ENCODE data around the gene TLDC2. TPM values are rescaled to one million over a fixed set of nuclear protein-coding genes. Genes with fewer than 3 reads are reported as not detected.
A peak's percentile ranks its signal among the peaks of the same experiment; 100 is the strongest.
"Not testable (repeated sequence)": the region's sequence is repeated elsewhere in the genome, so short reads cannot be mapped to it uniquely, and the experiment has no call there.

TLDC2 gene
- total RNA-seq, 1 donor from 2014 or later: not detected

- TF ChIP-seq, protein P1, sequence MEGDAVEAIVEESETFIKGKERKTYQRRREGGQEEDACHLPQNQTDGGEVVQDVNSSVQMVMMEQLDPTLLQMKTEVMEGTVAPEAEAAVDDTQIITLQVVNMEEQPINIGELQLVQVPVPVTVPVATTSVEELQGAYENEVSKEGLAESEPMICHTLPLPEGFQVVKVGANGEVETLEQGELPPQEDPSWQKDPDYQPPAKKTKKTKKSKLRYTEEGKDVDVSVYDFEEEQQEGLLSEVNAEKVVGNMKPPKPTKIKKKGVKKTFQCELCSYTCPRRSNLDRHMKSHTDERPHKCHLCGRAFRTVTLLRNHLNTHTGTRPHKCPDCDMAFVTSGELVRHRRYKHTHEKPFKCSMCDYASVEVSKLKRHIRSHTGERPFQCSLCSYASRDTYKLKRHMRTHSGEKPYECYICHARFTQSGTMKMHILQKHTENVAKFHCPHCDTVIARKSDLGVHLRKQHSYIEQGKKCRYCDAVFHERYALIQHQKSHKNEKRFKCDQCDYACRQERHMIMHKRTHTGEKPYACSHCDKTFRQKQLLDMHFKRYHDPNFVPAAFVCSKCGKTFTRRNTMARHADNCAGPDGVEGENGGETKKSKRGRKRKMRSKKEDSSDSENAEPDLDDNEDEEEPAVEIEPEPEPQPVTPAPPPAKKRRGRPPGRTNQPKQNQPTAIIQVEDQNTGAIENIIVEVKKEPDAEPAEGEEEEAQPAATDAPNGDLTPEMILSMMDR (IDR thresholded peaks at IDR 0.05; ENCODE audit: insufficient read depth, low read depth, low read length): no peak
- no peak for TF ChIP-seq EZH2 (IDR thresholded peaks at IDR 0.05; ENCODE audit: insufficient read depth, low read length)
- H3K4me1 Mint-ChIP-seq (ENCODE audit: low read depth, unreplicated experiment): peaks cover 14% of the 10 kb centered on the region
- no peaks in the 10 kb centered on the region for H3K36me3 ChIP-seq (ENCODE audit: insufficient read depth, low read length)
- H3K4me3 Mint-ChIP-seq (ENCODE audit: unreplicated experiment): no peak overlapping the region
- no peaks in the 10 kb centered on the region for H3K9me3 ChIP-seq (ENCODE audit: insufficient read depth, low read depth, low read length)
- H3K4me2 ChIP-seq (ENCODE audit: low read length): no peak overlapping the region
- DNase-seq (ENCODE audit: low read depth) (no peak), FAIRE-seq (no peak)
- no peak overlapping the region for H3K9ac ChIP-seq (ENCODE audit: low read length)
- no peaks in the 10 kb centered on the region for H3K9me3 Mint-ChIP-seq (ENCODE audit: unreplicated experiment)
- H3K27ac ChIP-seq (ENCODE audit: low read depth, low read length): no peak overlapping the region
- H2AFZ ChIP-seq (ENCODE audit: low read depth, low read length): no peak overlapping the region
- no peaks in the 10 kb centered on the region for H3K27me3 Mint-ChIP-seq (ENCODE audit: low read depth, unreplicated experiment)
- H3K4me3 ChIP-seq (ENCODE audit: insufficient read depth, low read depth, low read length): no peak overlapping the region
- peaks cover 25% of the 10 kb centered on the region for H3K4me1 ChIP-seq (ENCODE audit: insufficient read depth, low read length)
- H4K20me1 ChIP-seq (ENCODE audit: insufficient read depth, low read length): peaks cover 6% of the 10 kb centered on the region
- H3K27me3 ChIP-seq (ENCODE audit: insufficient read depth, low read length): no peaks in the 10 kb centered on the region
- H3K36me3 Mint-ChIP-seq (ENCODE audit: low read depth, unreplicated experiment): no peaks in the 10 kb centered on the region
- H3K79me2 ChIP-seq (ENCODE audit: insufficient read depth, low read length): peaks cover 45% of the 10 kb centered on the region
- no peak overlapping the region for H3K27ac Mint-ChIP-seq (ENCODE audit: unreplicated experiment)
Measured at GRCh38 chr20:36839150-36839549, 36.8 kb upstream of the TLDC2 start.

GRCh38 chr20:36841030-36841429 is 34.9 kb upstream of the TLDC2 start:
- not testable (repeated sequence) for H3K27me3 ChIP-seq (ENCODE audit: insufficient read depth, low read length); H3K4me2 ChIP-seq (ENCODE audit: low read length); H4K20me1 ChIP-seq (ENCODE audit: insufficient read depth, low read length); H3K9ac ChIP-seq (ENCODE audit: low read length); H3K9me3 Mint-ChIP-seq (ENCODE audit: unreplicated experiment); H3K9me3 ChIP-seq (ENCODE audit: insufficient read depth, low read depth, low read length); H3K27ac Mint-ChIP-seq (ENCODE audit: unreplicated experiment); DNase-seq (ENCODE audit: low read depth); H2AFZ ChIP-seq (ENCODE audit: low read depth, low read length); H3K4me3 ChIP-seq (ENCODE audit: insufficient read depth, low read depth, low read length); H3K36me3 Mint-ChIP-seq (ENCODE audit: low read depth, unreplicated experiment); FAIRE-seq; H3K4me3 Mint-ChIP-seq (ENCODE audit: unreplicated experiment); H3K27ac ChIP-seq (ENCODE audit: low read depth, low read length); H3K27me3 Mint-ChIP-seq (ENCODE audit: low read depth, unreplicated experiment); H3K36me3 ChIP-seq (ENCODE audit: insufficient read depth, low read length)
- peaks cover 14% of the 10 kb centered on the region for H3K4me1 Mint-ChIP-seq (ENCODE audit: low read depth, unreplicated experiment)
- Histone ChIP-seq H3K4me1 (ENCODE audit: insufficient read depth, low read length) (peaks cover 29% of the 10 kb centered on the region), H3K79me2 (ENCODE audit: insufficient read depth, low read length) (peaks cover 51% of the 10 kb centered on the region)

- peaks cover 57% of the 10 kb centered on the region for H3K4me1 ChIP-seq (ENCODE audit: insufficient read depth, low read length)
- H3K27ac Mint-ChIP-seq (ENCODE audit: unreplicated experiment): no peak overlapping the region
- peak overlapping the region; percentile 5 for H3K9ac ChIP-seq (ENCODE audit: low read length)
- H2AFZ ChIP-seq (ENCODE audit: low read depth, low read length): peak overlapping the region; percentile 12
- H3K36me3 ChIP-seq (ENCODE audit: insufficient read depth, low read length): no peaks in the 10 kb centered on the region
- no peaks in the 10 kb centered on the region for H3K27me3 Mint-ChIP-seq (ENCODE audit: low read depth, unreplicated experiment)
- H3K27ac ChIP-seq (ENCODE audit: low read depth, low read length): peak overlapping the region; percentile 31
- peaks cover 27% of the 10 kb centered on the region for H3K4me1 Mint-ChIP-seq (ENCODE audit: low read depth, unreplicated experiment)
- no peaks in the 10 kb centered on the region for H3K36me3 Mint-ChIP-seq (ENCODE audit: low read depth, unreplicated experiment)
- peaks cover 6% of the 10 kb centered on the region for H4K20me1 ChIP-seq (ENCODE audit: insufficient read depth, low read length)
- H3K79me2 ChIP-seq (ENCODE audit: insufficient read depth, low read length): peaks cover 75% of the 10 kb centered on the region
- H3K9me3 ChIP-seq (ENCODE audit: insufficient read depth, low read depth, low read length): no peaks in the 10 kb centered on the region
- H3K9me3 Mint-ChIP-seq (ENCODE audit: unreplicated experiment): no peaks in the 10 kb centered on the region
- H3K4me3 ChIP-seq (ENCODE audit: insufficient read depth, low read depth, low read length): no peak overlapping the region
- H3K4me3 Mint-ChIP-seq (ENCODE audit: unreplicated experiment): no peak overlapping the region
- no peak for DNase-seq (ENCODE audit: low read depth)
- TF ChIP-seq, protein P1 (IDR thresholded peaks at IDR 0.05; ENCODE audit: insufficient read depth, low read depth, low read length): no peak
- TF ChIP-seq EZH2 (IDR thresholded peaks at IDR 0.05; ENCODE audit: insufficient read depth, low read length): no peak
- H3K27me3 ChIP-seq (ENCODE audit: insufficient read depth, low read length): no peaks in the 10 kb centered on the region
- peak overlapping the region; percentile 7 for H3K4me2 ChIP-seq (ENCODE audit: low read length)
- FAIRE-seq: no peak
Measured at GRCh38 chr20:36845288-36845971, 30.5 kb upstream of the TLDC2 start.

All from astrocyte (in vitro differentiated cells and primary cell).